Neural crest cell (in vitro differentiated cells): ENCODE data around the gene CAV2. TPM values are rescaled to one million over a fixed set of nuclear protein-coding genes. Genes with fewer than 3 reads are reported as not detected.

Experiments
- DNase-seq: peaks from one replicate; pipeline ENCODE4 v3.0.0; 2021; ENCODE audit warnings: low read depth, mixed read lengths, low spot score
- H3K27ac Mint-ChIP-seq: one replicate; pipeline ENCODE4 v1.8.0; 2021; ENCODE audit warnings: mild to moderate bottlenecking, mixed read lengths; ENCODE audit not compliant: unreplicated experiment
- H3K27me3 Mint-ChIP-seq: 2 replicates; pipeline ENCODE4 v1.8.0; 2021; ENCODE audit warnings: low read depth, mild to moderate bottlenecking, mixed read lengths
- H3K36me3 Mint-ChIP-seq: 2 replicates; pipeline ENCODE4 v1.8.0; 2021; ENCODE audit warnings: low read depth, mild to moderate bottlenecking, mixed read lengths
- H3K4me1 Mint-ChIP-seq: 2 replicates; pipeline ENCODE4 v1.8.0; 2021; ENCODE audit warnings: mixed read lengths
- H3K4me3 Mint-ChIP-seq: one replicate; pipeline ENCODE4 v1.8.0; 2021; ENCODE audit warnings: mild to moderate bottlenecking, mixed read lengths
- H3K9me3 Mint-ChIP-seq: 2 replicates; pipeline ENCODE4 v1.8.0; 2021; ENCODE audit warnings: mixed read lengths
- total RNA-seq: library from RNA; stranded (reverse); gene quantifications from 2 replicates; pipeline ENCODE4 v1.2.1, GENCODE V29; 2021
- TF ChIP-seq, protein P1 (sequence below): fragments of 200-600 bp; sonication (generic); conservative IDR thresholded peaks from 2 replicates; pipeline ENCODE4 v1.5.0; 2021; ENCODE audit warnings: antibody characterized with exemption, mild to moderate bottlenecking

CAV2 gene
- total RNA-seq, 1 donor from 2014 or later = 1.9 TPM

- Mint-ChIP-seq H3K27ac (no peak overlapping the region), H3K36me3 (no peaks in the 10 kb centered on the region)
Measured at GRCh38 chr7:116535416-116535815, 35.9 kb downstream of the CAV2 start.

GRCh38 chr7:116538138-116538537 is 38.6 kb downstream of the CAV2 start:
- Mint-ChIP-seq H3K27me3 (no peaks in the 10 kb centered on the region), H3K9me3 (peaks cover 7% of the 10 kb centered on the region), H3K36me3 (no peaks in the 10 kb centered on the region), H3K27ac (no peak overlapping the region), H3K4me1 (peaks cover 5% of the 10 kb centered on the region), H3K4me3 (no peak overlapping the region)
- TF ChIP-seq, protein P1, sequence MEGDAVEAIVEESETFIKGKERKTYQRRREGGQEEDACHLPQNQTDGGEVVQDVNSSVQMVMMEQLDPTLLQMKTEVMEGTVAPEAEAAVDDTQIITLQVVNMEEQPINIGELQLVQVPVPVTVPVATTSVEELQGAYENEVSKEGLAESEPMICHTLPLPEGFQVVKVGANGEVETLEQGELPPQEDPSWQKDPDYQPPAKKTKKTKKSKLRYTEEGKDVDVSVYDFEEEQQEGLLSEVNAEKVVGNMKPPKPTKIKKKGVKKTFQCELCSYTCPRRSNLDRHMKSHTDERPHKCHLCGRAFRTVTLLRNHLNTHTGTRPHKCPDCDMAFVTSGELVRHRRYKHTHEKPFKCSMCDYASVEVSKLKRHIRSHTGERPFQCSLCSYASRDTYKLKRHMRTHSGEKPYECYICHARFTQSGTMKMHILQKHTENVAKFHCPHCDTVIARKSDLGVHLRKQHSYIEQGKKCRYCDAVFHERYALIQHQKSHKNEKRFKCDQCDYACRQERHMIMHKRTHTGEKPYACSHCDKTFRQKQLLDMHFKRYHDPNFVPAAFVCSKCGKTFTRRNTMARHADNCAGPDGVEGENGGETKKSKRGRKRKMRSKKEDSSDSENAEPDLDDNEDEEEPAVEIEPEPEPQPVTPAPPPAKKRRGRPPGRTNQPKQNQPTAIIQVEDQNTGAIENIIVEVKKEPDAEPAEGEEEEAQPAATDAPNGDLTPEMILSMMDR = no peak
- no peak for DNase-seq

More at GRCh38 chr7:116535416-116535815, 35.9 kb downstream of the CAV2 start:
- Mint-ChIP-seq H3K9me3 (peaks cover 7% of the 10 kb centered on the region), H3K4me3 (no peak overlapping the region), H3K27me3 (no peaks in the 10 kb centered on the region), H3K4me1 (no peaks in the 10 kb centered on the region)
- TF ChIP-seq, protein P1 = no peak
- DNase-seq = no peak

GRCh38 chr7:116539879-116540278 is 40.3 kb downstream of the CAV2 start:
- Mint-ChIP-seq H3K9me3 (peaks cover 7% of the 10 kb centered on the region), H3K27me3 (no peaks in the 10 kb centered on the region), H3K27ac (no peak overlapping the region)

GRCh38 chr7:116540743-116541142 is 41.2 kb downstream of the CAV2 start:
- H3K27ac Mint-ChIP-seq = no peak overlapping the region
- H3K4me1 Mint-ChIP-seq = peaks cover 5% of the 10 kb centered on the region
- no peaks in the 10 kb centered on the region for H3K27me3 Mint-ChIP-seq
- H3K36me3 Mint-ChIP-seq = no peaks in the 10 kb centered on the region
- DNase-seq = no peak
- H3K9me3 Mint-ChIP-seq = peaks cover 7% of the 10 kb centered on the region
- TF ChIP-seq, protein P1 = no peak
- no peak overlapping the region for H3K4me3 Mint-ChIP-seq

More at GRCh38 chr7:116539879-116540278, 40.3 kb downstream of the CAV2 start:
- Mint-ChIP-seq H3K4me3 (no peak overlapping the region), H3K36me3 (no peaks in the 10 kb centered on the region), H3K4me1 (peaks cover 5% of the 10 kb centered on the region)
- TF ChIP-seq, protein P1 = no peak
- DNase-seq = no peak

GRCh38 chr7:116541951-116542350 is 42.4 kb downstream of the CAV2 start:
- Mint-ChIP-seq H3K27ac (no peak overlapping the region), H3K27me3 (no peaks in the 10 kb centered on the region), H3K4me3 (no peak overlapping the region), H3K9me3 (peaks cover 7% of the 10 kb centered on the region), H3K4me1 (peaks cover 5% of the 10 kb centered on the region), H3K36me3 (no peaks in the 10 kb centered on the region)
- no peak for DNase-seq
- TF ChIP-seq, protein P1 = no peak
